Stimulated activated CD4-positive, alpha-beta T cell treated with anti-CD3 and anti-CD28 coated beads, Interleukin-15, amount 100 ng/mL, for 1 hour (primary cell): ENCODE results near the gene HK2.
"Not testable (repeated sequence)": the region's sequence is repeated elsewhere in the genome, so short reads cannot be mapped to it uniquely, and the experiment has no call there.

Experiments
- DNase-seq, 2 donors: peaks; one replicate each; pipeline ENCODE4 v3.0.0-alpha.2; 2020; ENCODE audit warnings: low read depth in 1 of 2, low spot score in 1 of 2

HK2 gene

DNA sequence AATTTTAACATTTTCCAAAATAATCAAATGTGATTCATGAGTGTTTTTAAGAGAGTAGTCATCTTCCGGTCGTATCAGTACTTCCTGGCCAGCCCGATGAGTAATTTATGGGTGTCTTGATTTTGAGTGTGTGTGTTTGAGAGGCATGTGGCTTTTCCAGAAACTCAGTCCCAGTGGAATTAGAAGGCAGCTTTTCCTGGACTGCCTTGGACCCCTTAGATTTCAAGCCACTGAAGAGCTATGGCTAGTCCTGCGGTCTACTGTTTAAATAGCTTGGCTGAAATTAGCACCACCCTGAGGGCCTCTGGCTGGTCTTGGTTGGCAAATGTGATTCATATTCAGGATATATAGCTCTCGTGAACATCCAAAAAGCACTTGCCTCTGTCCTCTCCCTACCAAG lies 59.4 kb downstream of the HK2 start:
- no peak for DNase-seq

DNA sequence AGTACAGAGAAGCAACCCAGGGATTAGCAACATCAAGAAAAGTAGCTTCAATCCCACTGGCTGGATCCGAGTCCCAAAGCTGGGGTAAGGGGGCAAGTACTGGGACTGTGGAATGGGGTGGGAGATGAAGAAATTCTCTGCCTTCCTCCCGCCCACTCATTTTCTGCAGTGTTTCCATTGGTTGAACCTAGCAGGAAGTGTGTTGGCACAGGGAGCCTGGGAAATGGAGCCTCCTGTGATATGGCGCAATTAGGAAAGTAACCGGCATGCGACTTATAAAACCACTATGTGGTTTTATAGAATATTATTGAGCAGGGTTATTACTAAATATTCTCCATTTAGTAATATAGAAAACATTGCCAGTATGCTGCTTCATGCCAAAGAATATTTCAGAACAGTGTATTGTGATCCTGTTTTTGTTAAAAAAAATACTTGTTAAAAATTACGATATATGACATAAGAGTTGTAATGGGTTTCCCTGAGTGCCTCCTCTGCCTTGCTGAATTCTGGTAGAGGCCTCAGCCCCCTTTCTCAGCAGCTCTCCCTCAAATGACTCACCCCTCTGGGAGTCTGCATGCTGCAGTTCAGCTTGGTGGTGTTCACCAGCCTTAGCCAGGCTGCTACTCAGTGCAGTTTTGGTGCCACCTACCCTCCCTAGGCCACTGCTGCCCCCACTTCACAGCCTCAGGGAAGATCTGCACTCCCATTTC lies 60.5 kb downstream of the HK2 start:
- no peak for DNase-seq

DNA sequence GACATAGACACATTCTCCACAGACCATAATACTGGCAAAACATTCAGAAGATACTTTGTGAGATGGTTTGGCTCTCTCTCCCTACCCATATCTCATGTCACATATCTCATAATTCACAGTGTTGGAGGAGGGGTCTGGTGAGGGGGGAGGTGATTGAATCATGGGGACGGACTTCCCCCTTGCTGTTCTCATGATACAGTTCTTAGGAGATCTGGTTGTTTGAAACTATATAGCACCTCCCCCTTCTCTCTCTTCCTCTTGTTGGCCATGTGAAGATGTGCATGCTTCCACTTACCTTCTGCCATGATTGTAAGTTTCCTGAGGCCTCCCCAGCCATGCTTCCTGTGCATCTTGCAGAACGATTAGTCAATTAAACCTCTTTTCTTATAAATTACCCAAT lies 61.1 kb downstream of the HK2 start:
- no peak for DNase-seq

DNA sequence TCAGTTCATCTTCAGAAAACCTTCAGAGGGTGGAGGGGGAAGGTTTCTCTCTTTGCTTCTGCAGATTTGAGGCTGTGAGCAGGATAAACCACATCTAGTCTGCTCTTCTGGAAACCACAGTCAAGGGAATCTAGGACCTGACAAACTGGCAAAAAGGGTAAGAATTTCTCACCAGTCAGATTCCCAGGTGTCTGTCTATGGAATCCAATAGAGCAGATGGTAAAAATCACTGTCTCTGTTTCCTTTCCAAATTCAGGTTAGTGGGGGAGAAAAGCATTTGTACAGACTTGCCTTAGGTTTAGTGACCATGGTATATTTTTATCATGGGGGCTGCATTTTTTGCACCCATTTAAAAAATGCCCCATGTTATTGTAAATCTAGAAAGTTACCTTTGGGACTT lies 62.3 kb downstream of the HK2 start:
- DNase-seq = no peak

DNA sequence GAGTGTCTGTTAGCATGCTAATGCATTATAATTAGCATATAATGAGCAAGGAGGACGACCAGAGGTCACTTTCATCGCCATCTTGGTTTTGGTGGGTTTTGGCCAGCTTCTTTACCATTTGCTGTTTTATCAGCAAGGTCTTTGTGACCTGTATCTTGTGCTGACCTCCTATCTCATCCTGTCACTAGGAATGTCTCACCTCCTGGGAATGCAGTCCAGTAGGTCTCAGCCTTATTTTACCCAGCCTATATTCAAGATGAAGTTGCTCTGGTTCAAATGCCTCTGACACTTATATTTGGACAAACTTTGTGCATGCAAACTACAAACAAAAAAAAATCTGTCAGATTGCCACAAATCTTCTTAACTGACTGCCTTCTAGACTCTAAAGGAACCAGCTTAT lies 66.3 kb downstream of the HK2 start:
- not testable (repeated sequence) for DNase-seq

DNA sequence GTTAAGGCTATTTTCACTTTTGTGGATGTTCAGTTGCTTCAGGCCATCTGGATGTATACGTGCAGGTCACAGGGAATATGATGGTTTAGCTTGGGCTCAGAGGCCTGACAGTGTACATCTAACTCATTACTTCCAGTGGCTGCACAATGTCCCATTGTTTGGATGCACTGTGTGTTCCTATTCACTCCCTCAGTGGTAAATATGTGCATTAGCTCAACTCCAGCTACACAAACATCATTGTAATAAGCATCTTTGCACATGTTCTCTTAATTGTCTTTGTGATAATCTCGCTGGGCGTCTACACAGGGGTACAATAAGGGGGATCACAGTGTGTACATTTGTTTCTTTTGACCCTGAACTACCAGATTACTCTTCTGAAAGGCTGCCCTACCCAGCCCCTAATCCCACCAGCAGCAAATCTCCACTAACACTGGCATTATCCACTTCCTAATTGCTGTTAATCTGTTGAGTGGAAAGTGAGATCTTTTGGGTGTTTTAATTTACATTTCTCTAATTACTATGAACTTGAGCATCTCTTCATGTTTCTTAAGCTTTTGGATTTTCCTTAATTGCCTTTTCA lies 68.4 kb downstream of the HK2 start:
- no peak for DNase-seq

DNA sequence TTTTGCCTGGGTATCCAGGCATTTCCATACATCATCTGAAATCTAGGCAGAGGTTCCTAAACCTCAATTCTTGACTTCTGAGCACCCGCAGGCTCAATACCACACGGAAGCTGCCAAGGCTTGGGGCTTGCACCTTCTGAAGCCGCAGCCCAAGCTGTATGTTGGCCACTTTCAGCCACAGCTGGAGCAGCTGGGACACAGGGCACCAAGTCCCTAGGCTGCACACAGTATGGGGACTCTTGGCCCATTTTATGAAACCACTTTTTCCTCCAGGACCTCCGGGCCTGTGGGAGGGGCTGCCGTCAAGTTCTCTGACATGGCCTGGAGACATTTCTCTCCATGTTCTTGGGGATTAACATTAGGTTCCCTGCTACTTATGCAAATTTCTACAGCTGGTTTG lies 72.5 kb downstream of the HK2 start:
- DNase-seq = no peak

DNA sequence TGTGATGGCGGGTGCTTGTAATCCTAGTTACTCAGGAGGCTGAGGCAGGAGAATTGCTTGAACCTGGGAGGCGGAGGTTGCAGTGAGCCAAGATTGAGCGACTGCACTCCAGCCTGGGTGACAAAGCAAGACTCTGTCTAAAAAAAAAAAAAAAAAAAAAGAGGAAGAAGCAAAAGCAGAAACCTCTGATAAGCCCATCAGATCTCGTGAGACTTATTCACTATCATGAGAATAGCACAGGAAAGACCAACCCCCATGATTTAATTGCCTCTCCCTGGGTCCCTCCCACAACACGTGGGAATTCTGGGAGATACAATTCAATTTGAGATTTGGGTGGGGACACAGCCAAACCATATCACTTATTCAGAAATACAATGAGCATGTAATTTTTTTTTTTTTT lies 73.6 kb downstream of the HK2 start:
- not testable (repeated sequence) for DNase-seq

DNA sequence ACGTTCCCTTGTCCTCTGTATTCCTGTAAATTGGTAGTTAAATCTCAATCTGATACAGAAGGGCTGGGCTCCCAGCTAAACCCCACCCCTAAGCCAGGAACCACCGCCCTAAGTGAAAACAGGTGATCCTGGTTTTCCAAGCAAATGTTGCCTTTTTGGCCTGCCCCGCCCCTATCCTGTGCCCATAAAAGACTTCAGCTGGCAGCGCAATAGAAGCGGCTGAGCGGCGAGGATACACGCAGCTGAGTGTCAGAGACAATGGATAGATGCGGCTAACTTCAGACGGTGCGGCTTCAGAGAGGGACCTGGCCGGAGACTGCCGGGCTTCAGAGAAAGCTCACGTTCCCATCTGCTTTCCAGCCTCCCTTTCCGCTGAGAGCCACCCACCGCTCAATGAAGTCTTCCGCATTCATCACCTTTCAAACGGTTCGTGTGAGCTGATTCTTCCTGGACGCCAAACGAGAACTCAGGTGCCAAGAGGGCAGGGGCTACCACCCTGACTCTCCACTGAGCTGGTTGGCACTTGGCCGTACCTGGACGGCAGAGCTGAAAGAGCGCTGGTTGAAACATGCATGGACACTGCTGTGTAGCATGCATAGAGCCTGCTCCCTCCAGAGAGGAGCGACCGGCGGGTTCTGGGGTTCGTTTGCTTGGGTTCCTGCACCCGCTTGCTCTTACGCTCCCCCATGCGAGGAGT lies 75.0 kb downstream of the HK2 start:
- no peak for DNase-seq

DNA sequence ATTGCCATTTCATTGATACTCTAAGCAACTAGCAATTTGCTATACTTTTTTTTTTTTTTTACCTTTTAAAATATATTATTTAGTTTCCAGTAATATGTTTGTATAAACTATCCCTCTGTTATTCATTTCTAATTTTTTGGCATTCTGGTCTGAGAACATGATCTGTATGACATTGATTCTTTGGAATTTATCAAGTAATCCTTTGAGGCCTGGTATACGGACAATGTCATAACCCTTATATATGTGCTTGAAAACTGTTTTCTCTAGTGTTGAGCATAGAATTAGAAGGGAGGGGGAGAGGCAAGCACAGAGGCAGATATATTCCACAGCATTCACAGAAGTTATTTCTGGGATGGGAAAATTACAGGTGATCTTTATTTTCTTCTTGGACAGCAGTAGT lies 76.3 kb downstream of the HK2 start:
- DNase-seq = no peak

DNA sequence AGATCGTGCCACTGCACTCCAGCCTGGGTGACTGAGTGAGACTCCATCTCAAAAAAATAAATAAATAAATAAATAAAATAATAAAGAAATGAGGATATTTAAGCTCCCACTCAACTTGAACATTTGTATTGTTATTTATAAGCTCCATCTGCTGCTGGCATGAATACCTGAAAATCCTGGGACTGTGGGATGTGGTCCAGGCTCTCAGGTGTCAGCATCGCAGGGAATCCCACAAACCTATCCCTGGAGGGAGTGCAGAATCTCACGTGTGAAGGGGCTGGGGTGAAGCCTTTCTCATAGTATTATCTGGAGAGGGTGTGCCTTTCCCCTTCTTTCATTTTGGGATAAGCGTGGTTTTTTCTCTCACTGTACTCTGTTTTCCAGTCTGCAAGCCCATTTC lies 77.1 kb downstream of the HK2 start:
- no peak for DNase-seq

DNA sequence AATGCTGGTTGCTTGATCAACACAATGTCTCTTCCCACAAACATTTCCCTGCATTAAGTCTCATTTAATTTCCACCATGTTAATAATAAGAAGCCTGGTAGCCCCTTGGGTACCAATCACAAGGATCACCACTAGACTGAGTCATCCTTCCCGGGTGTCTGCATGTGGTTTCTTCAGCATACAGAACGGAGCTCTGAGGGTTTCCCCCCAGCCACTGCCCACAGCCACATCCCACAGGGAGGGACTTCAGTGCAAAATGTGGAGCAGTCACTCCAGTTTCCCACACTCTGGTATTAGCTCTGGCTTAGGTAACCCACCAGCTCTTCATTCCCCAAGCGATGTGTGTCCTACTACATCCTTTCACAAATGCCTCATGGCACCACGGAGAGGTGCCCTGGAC lies 81.8 kb downstream of the HK2 start:
- no peak for DNase-seq

DNA sequence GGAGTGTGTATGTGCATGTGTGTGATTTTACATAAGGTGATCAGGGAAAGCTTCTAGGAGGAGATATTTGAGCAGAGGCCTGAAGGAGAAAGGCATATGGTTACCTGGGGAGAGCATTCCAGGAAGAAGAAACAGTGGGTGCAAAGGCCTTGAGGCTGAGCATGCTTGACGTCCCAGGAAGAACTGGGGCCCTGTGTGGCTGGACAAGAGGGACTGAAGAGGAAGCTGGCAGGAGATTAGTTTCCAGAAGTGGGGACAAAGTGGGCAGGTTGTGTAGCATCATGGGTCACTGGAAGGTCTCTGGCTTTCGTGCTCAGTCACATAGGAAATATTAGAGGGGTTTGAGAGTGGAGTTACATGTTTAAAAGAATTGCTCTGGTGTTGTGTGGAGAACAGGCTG lies 82.5 kb downstream of the HK2 start:
- no peak for DNase-seq

DNA sequence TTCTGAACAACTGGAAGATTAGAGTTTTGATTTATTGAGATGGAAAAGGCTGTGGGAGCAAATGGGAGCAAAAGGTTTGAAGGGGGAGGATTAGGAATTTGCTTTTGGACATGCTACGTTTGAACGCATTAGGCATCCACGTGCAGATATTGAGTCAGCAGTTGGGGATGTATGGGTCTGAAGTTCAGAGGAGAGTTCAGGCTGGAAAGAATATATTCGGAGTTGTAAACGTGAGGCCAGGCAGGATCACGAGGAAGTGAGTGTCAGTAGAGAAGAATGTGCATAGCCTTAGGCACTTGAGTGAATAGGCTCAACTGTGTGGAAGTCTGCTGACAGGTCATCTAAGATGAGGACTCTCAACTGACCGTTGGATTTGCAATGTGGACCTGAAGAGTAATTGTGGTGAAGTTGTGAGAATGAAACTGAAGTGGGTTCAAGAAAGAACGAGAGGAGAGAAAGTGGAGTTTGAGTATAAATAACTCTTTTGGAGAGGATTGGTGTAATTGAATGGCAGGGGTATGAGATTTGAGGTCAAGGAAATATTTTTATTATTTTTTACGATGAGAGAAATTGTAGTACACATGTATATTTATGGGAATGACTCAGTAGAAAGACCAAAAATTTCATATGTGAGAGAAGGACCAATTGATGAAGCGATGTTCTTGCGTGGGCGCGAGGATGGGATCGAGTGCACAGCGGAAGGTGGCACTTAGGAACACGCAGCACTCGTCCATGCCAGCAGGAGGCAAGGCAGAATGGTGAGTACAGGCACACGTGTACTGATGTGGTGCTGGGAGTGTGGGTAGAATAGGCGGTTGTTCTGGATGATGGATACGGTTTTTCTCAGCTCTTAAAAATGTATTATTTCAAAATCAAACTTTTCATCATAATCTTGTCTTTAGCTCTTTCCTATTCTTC lies 84.0 kb downstream of the HK2 start:
- no peak for DNase-seq

DNA sequence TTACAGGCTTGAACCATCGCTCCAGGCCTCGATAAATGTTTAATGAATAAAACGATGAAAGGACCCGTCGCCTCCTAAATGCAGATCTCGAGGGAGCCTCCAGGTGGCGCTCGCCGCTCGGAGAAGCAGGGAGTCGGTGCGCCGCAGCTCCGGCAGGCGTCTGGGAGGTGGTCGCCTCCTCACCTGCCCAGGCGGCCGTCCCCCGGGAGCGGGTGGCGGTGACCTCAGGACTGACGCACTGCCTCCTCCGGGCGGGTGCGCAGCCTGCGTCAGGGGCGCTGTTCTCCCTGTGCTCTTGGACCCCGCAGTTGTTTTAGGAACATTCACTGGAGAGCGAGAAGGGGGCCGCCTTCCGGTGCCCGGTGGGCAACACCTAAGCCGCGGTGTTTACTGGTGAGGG lies 85.9 kb downstream of the HK2 start:
- peak; percentile 48 to 64 for DNase-seq

DNA sequence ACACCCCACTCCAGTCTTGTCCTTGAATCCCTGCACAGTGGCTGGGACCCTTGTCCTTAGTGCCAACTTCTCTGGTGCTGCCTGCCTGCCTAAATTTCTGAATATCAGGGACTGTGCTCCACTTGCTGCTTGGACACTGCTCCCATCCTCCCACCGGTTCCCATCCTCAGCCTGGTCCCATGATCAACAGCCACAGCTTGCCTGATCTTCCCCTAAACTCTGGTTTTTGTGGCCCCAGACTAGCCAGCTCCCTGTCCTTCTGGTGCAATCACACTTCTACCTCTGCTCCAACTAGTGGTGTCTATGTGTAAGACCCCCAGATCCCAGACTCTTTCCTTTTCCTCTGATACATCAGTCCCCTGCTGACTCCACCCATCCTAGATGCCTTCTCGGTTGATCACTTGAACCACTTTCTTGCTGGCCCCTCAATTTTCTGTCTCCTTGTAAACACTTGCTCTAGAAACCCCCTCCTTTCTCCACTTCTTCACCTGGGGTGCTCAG lies 87.4 kb downstream of the HK2 start:
- DNase-seq = no peak

DNA sequence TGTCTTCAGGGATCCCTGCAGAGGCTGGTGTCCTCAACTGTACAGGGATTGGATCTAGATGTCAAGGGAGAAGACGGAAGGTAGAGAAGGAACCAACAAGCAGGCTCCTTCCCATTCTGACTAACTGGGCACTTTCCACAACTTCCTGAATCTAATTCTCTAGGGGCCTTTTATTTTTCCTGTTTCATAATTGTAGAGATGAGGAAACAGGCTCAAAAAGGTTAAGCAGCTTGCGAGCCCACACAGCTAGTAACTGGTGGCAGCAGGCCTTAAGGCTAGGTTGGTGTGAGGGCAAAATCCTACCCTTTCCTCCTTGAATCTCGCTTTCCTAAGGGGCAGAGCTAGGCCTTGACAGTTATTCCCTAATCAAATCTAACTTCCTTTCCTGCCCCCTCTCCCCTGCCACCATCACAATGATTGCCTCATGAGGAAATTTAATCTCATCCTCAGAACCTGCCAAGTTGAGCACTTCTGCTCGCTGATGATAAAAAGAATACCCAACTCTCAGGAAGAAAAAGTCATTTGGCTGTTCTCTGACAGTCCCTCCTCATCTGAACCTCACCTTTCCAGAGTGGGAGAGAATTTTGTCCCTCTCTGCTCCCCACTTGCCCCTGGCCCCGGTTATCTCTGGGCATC lies 88.8 kb downstream of the HK2 start:
- no peak for DNase-seq

DNA sequence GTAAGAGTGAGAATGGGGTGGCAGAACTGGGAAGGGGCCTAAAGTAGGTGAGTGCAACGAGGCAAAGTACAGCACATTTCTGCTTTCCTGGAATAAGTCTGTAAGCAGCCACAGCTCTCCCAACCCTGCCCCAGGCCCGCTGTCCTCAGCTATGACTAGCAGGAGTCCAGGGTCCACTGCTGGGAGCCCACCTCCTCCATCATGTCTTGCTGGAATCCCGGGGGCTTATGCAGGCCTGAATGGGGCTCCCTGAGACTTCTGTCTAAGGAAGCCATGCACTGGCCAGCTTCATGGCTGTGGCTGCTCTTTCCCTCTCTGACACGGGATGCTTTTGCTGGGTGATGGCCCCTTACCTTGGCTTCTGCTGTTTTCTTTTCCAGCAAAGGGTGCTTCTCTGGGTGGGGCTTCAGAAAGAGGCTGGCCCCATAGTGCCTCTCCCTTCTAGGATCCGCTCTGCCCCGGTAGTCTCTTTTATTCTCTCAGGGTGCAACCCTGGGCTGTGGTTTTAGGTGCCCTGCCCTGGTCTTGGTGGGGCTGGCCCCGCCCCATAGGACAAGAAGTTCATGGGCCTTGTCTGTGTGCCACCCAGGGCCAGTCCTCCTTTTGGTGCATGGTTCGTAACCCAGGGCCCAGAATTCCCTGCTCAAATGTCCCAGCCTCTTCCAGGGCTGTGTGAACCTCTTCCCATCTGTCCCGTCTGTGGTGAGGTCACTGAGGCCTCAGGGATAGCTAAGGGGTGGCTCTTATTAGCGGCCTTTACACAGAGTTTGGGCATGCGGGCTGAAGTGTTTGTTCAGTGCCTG lies 90.7 kb downstream of the HK2 start:
- no peak for DNase-seq

DNA sequence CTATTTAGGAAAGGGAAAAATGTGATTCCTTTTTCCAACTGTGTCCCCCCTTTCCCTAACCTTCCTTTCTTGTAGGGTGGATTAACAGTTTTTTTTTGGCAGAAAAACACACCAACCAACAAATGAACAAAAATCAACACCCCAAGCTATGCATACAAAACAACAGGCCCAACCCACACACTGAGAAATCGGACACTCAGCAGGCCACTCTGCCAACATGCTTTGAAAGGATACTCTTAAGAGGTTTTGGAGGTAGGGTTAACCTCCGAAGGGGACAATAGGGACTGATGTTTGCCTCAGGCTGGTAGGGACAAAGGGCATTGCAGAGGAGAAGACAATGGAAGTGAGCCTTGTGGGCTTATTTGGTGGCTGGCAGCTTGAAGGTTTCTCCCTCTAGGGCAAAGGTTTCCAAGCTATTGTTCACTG lies 91.4 kb downstream of the HK2 start:
- DNase-seq = no peak

DNA sequence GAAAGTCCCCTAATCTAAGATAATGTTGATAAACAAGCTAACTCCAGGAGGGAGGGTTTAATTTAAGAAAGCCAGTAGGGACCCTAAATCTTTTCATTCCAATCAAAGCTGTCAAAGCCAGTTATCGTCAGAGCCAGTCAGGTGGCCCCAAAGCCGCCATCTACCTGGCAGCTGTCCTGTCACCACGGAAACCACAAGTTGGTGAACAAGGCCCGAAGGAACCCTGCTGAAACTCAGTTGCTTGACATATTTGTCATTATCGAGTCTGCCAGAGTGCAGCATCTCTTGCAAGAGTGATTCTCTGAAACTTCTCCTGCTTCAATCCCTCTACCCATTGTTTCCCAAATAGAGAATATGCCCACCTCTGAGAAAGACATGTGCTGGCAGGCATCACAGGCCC lies 93.7 kb downstream of the HK2 start:
- no peak for DNase-seq
